ENCODE measurements around the gene LPAR2.

DNA sequence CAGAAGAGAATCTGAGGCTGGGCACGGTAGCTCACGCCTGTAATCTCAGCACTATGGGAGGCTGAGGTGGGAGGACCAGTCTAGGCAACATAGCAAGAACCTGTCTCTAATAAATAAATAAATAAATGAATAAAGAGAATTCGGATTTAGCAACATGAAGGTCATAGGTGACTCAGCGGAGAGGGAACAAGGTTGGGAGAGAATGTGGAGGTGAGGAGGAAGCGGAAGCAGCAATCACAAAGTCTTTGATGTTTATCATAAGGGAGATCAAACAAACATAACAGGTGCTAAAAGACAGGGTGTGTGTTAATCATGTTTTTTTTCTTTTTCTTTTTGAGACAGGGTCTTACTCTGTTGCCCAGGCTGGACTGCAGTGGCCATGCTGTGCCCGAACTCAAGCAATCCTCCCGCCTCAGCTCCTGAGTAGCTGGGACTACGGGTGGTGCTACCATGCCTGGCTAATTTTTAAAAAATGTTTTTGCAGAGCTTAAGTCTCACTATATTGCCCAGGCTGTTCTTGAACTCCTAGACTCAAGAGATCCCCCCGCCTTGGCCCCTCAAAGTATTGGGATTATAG lies 25.8 kb downstream of the LPAR2 start:
- TF ChIP-seq, protein P1, sequence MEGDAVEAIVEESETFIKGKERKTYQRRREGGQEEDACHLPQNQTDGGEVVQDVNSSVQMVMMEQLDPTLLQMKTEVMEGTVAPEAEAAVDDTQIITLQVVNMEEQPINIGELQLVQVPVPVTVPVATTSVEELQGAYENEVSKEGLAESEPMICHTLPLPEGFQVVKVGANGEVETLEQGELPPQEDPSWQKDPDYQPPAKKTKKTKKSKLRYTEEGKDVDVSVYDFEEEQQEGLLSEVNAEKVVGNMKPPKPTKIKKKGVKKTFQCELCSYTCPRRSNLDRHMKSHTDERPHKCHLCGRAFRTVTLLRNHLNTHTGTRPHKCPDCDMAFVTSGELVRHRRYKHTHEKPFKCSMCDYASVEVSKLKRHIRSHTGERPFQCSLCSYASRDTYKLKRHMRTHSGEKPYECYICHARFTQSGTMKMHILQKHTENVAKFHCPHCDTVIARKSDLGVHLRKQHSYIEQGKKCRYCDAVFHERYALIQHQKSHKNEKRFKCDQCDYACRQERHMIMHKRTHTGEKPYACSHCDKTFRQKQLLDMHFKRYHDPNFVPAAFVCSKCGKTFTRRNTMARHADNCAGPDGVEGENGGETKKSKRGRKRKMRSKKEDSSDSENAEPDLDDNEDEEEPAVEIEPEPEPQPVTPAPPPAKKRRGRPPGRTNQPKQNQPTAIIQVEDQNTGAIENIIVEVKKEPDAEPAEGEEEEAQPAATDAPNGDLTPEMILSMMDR (IDR thresholded peaks at IDR 0.05; ENCODE audit: insufficient read depth, low read length, poor library complexity, severe bottlenecking) = no peak
- TF ChIP-seq EZH2phosphoT487 (conservative IDR thresholded peaks at IDR 0.05; ENCODE audit: low read length) = no peak
